A549 (cell line): ENCODE data around the gene CHKB. TPM values are rescaled to one million over a fixed set of nuclear protein-coding genes. Genes with fewer than 3 reads are reported as not detected.

Experiments
- ATAC-seq, 2 experiments: fragments of 200-7000 bp in 1 of 2; fragments of >200 bp in 1 of 2; cut with Nextera tagmentation in 1 of 2; cut with Tn5 transposase in 1 of 2; 3 replicates each; pipeline versions ENCODE4 v1.8.0 to v1.9.1; 2018 to 2020; ENCODE audit warnings: mild to moderate bottlenecking in 1 of 2, moderate library complexity in 1 of 2
- CTCF ChIA-PET: fragments of 300-600 bp; sonication (Branson Sonifier 250); formaldehyde crosslinking; extraction: SDS; loops from one replicate; lab custom pipeline; 2021; ENCODE audit warnings: antibody characterized with exemption, inconsistent platforms; lab: Yijun Ruan, JAX
- POLR2A ChIA-PET: fragments of 350-600 bp; formaldehyde crosslinking; extraction: SDS; loops from one replicate; lab custom pipeline; 2021; ENCODE audit warnings: antibody characterized with exemption, inconsistent platforms; lab: Yijun Ruan, JAX
- DNase-seq, 2 experiments: peaks; one replicate each; pipeline versions ENCODE4 v3.0.0 to v3.0.0-alpha.2; 2011 to 2016; ENCODE audit warnings: low read depth in 1 of 2, low spot score in 1 of 2
- FAIRE-seq: peaks from 2 replicates; lab custom pipeline; 2011; peaks lifted over from hg19 to GRCh38; lab: Jason Lieb, UNC
- H3K27ac ChIP-seq, 2 experiments: fragments of >200 bp; sonication (Bioruptor Twin); formaldehyde crosslinking; 3 replicates each; pipeline ENCODE4 v1.5.1; 2016 to 2017
- H3K4me1 ChIP-seq: fragments of >200 bp; sonication (Bioruptor Twin); formaldehyde crosslinking; 3 replicates; pipeline ENCODE4 v1.6.1; 2016
- H3K4me2 ChIP-seq: fragments of >200 bp; sonication (Bioruptor Twin); formaldehyde crosslinking; 3 replicates; pipeline ENCODE4 v1.6.1; 2016
- H3K4me3 ChIP-seq: fragments of >200 bp; sonication (Bioruptor Twin); formaldehyde crosslinking; 3 replicates; pipeline ENCODE4 v1.5.1; 2016
- H3K9me3 ChIP-seq: fragments of >200 bp; sonication (Bioruptor Twin); formaldehyde crosslinking; 3 replicates; pipeline ENCODE4 v1.6.1; 2016
- BHLHE40 ChIP-seq: IDR thresholded peaks from 2 replicates; pipeline ENCODE4 v1.6.1; 2012; ENCODE audit warnings: low read depth, low read length, inconsistent platforms
- GATA3 ChIP-seq: IDR thresholded peaks from 2 replicates; pipeline ENCODE4 v1.6.1; 2012; ENCODE audit warnings: borderline replicate concordance
- JUN ChIP-seq, 2 experiments: fragments of >200 bp; sonication (Bioruptor Twin); formaldehyde crosslinking; IDR thresholded peaks; 2 replicates in 1 of 2; 3 replicates in 1 of 2; pipeline ENCODE4 v1.6.1; 2016 to 2017
- MYC ChIP-seq: IDR thresholded peaks from 2 replicates; pipeline ENCODE4 v1.6.1; 2012; ENCODE audit warnings: mild to moderate bottlenecking, inconsistent platforms, low read length, improper control_type of control experiment, borderline replicate concordance
- NFE2L2 ChIP-seq: fragments of 150-350 bp; conservative IDR thresholded peaks from 2 replicates; pipeline ENCODE4 v1.6.1; 2014; ENCODE audit warnings: low read length
- POLR2A ChIP-seq: IDR thresholded peaks from 2 replicates; pipeline ENCODE4 v1.6.1; 2012; ENCODE audit warnings: mild to moderate bottlenecking, low read length
- POLR2AphosphoS2 ChIP-seq: conservative IDR thresholded peaks from 2 replicates; pipeline ENCODE4 v1.6.1; 2012; ENCODE audit warnings: low read length, improper control_type of control experiment, inconsistent platforms
- RAD21 ChIP-seq, 2 experiments: fragments of >200 bp in 1 of 2; sonication (Bioruptor Twin) in 1 of 2; formaldehyde crosslinking in 1 of 2; IDR thresholded peaks in 1 of 2; conservative IDR thresholded peaks in 1 of 2; 2 replicates in 1 of 2; 3 replicates in 1 of 2; pipeline ENCODE4 v1.6.1; 2012 to 2018; ENCODE audit warnings: inconsistent platforms in 1 of 2
- SMC3 ChIP-seq: fragments of >200 bp; sonication (Bioruptor Twin); formaldehyde crosslinking; IDR thresholded peaks from 3 replicates; pipeline ENCODE4 v1.6.1; 2018; ENCODE audit warnings: inconsistent platforms
- SREBF2 ChIP-seq: fragments of 450-650 bp; IDR thresholded peaks from 2 replicates; pipeline ENCODE4 v1.6.1; 2014; ENCODE audit warnings: mild to moderate bottlenecking, moderate library complexity
- WGBS: methylation state at CpG from one replicate; pipeline ENCODE4 v1.1.6; 2017; ENCODE audit errors: missing lambda C conversion rate; 5-methylcytosine and 5-hydroxymethylcytosine counted together
- polyA plus RNA-seq, 4 experiments: library from polyadenylated mRNA; depleted of rRNA in 3 of 4; stranded (reverse); fragments of >200 nt; fragmentation: RNase III in 1 of 4; extraction: RNeasy Plus Mini Kit Qiagen cat#74134 plus additional on column Dnase treatment in 1 of 4; gene quantifications; 2 replicates in 3 of 4; 3 replicates in 1 of 4; pipeline ENCODE4 v1.2.3, GENCODE V29; 2011 to 2017
- TF ChIP-seq, protein P1 (sequence below): fragments of >200 bp; sonication (Bioruptor Twin); formaldehyde crosslinking; IDR thresholded peaks from 2 replicates; pipeline ENCODE4 v1.6.1; 2016
- TF ChIP-seq, protein P2 (sequence below): IDR thresholded peaks from 2 replicates; pipeline ENCODE4 v1.6.1; 2012; ENCODE audit warnings: low read depth, borderline replicate concordance
- TF ChIP-seq, protein P3 (sequence below): fragments of >200 bp; sonication (Bioruptor Twin); formaldehyde crosslinking; IDR thresholded peaks from 3 replicates; pipeline ENCODE4 v1.5.1; 2016
- TF ChIP-seq, protein P4 (sequence below): IDR thresholded peaks from 2 replicates; pipeline ENCODE4 v1.6.1; 2012

CHKB gene
- polyA plus RNA-seq, 2 of the 4 experiments (the other 2 are of a cell fraction), result 16.4 to 25.8 TPM

DNA sequence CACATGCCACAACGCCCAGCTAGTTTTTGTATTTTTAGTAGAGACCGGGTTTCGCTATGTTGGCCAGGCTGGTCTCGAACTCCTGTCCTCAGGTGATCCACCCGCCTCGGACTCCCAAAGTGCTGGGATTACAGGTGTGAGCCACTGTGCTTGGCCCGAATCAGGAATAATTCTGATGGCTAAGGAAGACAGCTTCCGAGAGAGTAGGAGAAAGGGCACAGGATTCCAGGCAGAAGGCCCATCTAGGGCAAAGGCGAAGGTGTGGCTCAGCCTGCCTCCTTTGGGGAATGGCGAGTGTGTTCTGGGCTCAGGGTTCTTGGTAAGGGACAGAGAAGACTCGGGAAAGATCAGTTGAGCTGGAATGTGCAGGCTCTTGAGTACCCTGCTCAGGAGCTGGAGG lies 18.4 kb downstream of the CHKB start:
- no peaks in the 10 kb centered on the region for H3K9me3 ChIP-seq
- no peak overlapping the region for H3K27ac ChIP-seq
- ChIA-PET POLR2A (no interaction called here), CTCF (interaction anchor here (0.7 to 4.8 kb wide), 7 partner anchors 12 to 57 kb away, joined by 3 to 53 read pairs (median 19); partner anchors contain the start of genes CPT1B, KLHDC7B, SCO2 and TYMP)
- ATAC-seq (no peak), FAIRE-seq (no peak), DNase-seq (no peak)
- H3K4me2 ChIP-seq, result no peak overlapping the region
- 77% methylated on average over 11 of the region's 11 CpGs for WGBS
- no peak overlapping the region for H3K4me3 ChIP-seq
- no peaks in the 10 kb centered on the region for H3K4me1 ChIP-seq
- TF ChIP-seq SREBF2, result no peak

DNA sequence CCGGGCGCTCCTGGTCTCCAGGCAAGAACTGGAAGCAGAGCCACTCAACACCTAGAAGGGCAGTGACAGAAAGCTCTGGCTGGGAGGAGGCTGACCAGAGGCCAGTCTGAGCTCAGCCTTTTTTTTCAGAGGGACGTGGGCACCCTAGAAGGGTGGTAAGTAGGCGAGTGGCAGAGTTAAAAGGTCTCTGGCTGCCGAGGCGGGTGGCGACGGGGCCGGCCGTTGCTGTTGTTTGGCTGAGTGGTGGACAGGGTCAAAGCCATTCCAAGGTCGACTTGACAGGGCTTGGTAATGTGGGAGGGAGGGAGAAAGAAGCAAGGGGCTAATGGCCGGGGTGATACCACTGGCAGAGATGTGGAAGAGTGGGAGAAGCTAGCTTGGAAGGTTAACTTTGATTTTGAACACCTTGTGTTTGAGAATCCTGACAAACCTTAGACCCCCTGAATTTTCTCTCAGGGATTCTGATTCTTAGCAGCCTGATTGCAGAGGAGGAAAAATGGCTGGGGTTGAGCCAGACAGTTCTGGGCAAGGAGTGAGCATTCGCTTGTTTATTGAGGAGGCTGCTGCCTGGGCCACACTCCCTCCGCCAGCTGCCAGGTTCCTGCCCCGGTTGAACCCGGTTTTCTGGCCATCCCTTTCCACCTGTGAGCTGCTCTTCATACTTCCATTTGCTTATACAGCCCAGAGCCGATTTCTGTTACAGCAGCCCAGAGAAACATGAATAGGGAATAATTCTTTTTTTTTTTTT lies 19.1 kb downstream of the CHKB start:
- H3K27ac ChIP-seq, result peak overlapping the region; percentile 64 to 72
- ATAC-seq, result peak; percentile 12 to 19; a peak in 5 of 6 replicates
- ChIA-PET CTCF (interaction anchor here (0.6 to 4.8 kb wide), 27 partner anchors 8 to 291 kb away, joined by 3 to 53 read pairs (median 4); partner anchors contain the start of genes ARSA, CHKB, CPT1B and KLHDC7B), POLR2A (interaction anchor here (1.4 to 1.6 kb wide), 2 partner anchors 32 to 38 kb away, joined by 3 to 8 read pairs; partner anchors contain the start of gene SCO2)
- H3K9me3 ChIP-seq, result no peaks in the 10 kb centered on the region
- peak overlapping the region; percentile 64 for H3K4me3 ChIP-seq
- no peaks in the 10 kb centered on the region for H3K4me1 ChIP-seq
- H3K4me2 ChIP-seq, result peak overlapping the region; percentile 98
- DNase-seq, result no peak
- WGBS, result 53% methylated on average over 17 of the region's 17 CpGs
- no peak for FAIRE-seq
- TF ChIP-seq NFE2L2, result no peak
- TF ChIP-seq, protein P1, sequence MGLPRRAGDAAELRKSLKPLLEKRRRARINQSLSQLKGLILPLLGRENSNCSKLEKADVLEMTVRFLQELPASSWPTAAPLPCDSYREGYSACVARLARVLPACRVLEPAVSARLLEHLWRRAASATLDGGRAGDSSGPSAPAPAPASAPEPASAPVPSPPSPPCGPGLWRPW, result no peak

DNA sequence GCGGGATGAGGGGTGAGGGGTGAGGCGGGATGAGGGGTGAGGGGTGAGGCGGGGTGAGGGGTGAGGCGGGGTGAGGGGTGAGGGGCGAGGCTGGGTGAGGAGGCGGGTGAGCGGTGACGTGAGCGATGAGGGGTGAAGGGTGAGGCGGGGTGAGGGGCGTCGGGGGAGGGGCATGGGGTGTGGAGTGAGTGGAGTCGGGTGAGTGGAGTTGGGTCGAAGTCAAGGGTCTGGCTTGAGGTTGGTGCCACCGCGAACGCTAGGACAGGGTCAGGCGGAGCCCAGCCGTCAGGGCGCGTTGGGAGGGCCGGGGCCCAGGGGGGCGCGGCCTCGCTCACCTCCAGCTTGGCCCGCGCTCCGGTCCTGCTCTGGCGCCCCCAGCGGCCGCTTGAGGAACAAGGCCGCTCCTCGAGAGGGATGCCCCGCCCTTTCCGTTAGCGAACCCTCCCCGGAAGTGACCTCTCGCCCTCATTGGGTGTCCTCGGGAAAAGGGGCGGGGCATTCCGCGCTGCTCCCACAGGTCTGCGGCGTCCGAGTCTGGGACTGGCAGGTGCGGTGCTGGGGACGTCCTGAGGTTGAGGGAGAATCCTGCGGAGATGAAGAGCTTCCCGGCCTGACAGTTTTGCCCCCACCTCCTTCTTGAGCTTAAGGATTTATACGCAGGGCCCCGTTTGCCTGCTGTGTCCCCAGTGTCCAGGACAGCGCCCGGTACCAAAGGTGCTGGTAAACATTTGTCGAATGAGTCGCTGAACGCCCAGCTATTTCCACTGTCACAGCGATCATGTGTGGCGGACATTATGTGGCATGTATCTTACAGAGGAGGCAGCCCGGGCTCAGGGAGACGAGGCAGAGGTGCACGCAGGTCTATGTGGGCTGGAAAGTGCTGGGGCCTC lies 19.9 kb downstream of the CHKB start, which contains the start of gene SYCE3:
Gene SYCE3, minus strand, starts transcription at position 397 of the 890 bp plus-strand sequence. CDS start 6,514 bp downstream, outside the sequence.
- no peak for FAIRE-seq
- 3% methylated on average over 6 of the region's 61 CpGs for WGBS

More for the DNA sequence above, 19.9 kb downstream of the CHKB start, which contains the start of gene SYCE3:
- POLR2A ChIA-PET, result interaction anchor here (1.0 to 1.6 kb wide), 7 partner anchors 17 to 55 kb away, joined by 3 to 8 read pairs (median 3); partner anchors contain the start of genes KLHDC7B, LMF2, NCAPH2 and SCO2
- Histone ChIP-seq H3K9me3 (no peaks in the 10 kb centered on the region), H3K4me2 (peak within 1 kb of the TSS; percentile 98), H3K4me1 (no peaks in the 10 kb centered on the region), H3K4me3 (peak within 1 kb of the TSS; percentile 64), H3K27ac (peak within 1 kb of the TSS; percentile 76 to 96)
- DNase-seq, result peak; percentile 73 to 91
- peak; percentile 90 to 97 for ATAC-seq
- TF ChIP-seq GATA3, result no peak
- TF ChIP-seq, protein P1, result no peak
- TF ChIP-seq JUN (IDR thresholded peaks at IDR 0.05), result peak in 1 of 2 experiments; percentile 16; a peak in 1 of 5 replicates
- peak; percentile 34 to 62; a peak in 4 of 5 replicates for TF ChIP-seq RAD21 (conservative IDR thresholded peaks at IDR 0.05 in 1 of 2, IDR thresholded peaks at IDR 0.05 in 1 of 2)
- peak; percentile 49 for TF ChIP-seq SMC3
- no peak for TF ChIP-seq POLR2AphosphoS2
- TF ChIP-seq, protein P2, sequence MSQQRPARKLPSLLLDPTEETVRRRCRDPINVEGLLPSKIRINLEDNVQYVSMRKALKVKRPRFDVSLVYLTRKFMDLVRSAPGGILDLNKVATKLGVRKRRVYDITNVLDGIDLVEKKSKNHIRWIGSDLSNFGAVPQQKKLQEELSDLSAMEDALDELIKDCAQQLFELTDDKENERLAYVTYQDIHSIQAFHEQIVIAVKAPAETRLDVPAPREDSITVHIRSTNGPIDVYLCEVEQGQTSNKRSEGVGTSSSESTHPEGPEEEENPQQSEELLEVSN, result 0 out of 2 replicates have a peak, but pooled peaks have one; percentile 19
- TF ChIP-seq, protein P3, sequence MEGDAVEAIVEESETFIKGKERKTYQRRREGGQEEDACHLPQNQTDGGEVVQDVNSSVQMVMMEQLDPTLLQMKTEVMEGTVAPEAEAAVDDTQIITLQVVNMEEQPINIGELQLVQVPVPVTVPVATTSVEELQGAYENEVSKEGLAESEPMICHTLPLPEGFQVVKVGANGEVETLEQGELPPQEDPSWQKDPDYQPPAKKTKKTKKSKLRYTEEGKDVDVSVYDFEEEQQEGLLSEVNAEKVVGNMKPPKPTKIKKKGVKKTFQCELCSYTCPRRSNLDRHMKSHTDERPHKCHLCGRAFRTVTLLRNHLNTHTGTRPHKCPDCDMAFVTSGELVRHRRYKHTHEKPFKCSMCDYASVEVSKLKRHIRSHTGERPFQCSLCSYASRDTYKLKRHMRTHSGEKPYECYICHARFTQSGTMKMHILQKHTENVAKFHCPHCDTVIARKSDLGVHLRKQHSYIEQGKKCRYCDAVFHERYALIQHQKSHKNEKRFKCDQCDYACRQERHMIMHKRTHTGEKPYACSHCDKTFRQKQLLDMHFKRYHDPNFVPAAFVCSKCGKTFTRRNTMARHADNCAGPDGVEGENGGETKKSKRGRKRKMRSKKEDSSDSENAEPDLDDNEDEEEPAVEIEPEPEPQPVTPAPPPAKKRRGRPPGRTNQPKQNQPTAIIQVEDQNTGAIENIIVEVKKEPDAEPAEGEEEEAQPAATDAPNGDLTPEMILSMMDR, result peak; percentile 73
- TF ChIP-seq POLR2A, result peak; percentile 35; the same call in 1 of the 2 replicates
- TF ChIP-seq, protein P4, sequence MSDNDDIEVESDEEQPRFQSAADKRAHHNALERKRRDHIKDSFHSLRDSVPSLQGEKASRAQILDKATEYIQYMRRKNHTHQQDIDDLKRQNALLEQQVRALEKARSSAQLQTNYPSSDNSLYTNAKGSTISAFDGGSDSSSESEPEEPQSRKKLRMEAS, result peak; percentile 40; the same call in 1 of the 2 replicates
- peak; percentile 37; the same call in 1 of the 2 replicates for TF ChIP-seq MYC
- TF ChIP-seq BHLHE40, result no peak
- CTCF ChIA-PET, result interaction anchor here (0.7 to 4.8 kb wide), 28 partner anchors 9 to 290 kb away, joined by 3 to 53 read pairs (median 4); partner anchors contain the start of genes ARSA, CHKB, CPT1B and KLHDC7B
